H9 (cell line): ENCODE data around the gene CCL17. TPM values are rescaled to one million over a fixed set of nuclear protein-coding genes. Genes with fewer than 3 reads are reported as not detected.

Experiments
- DNase-seq: peaks from one replicate; pipeline ENCODE4 v3.0.0-alpha.2; 2017
- H2AFZ ChIP-seq: one replicate; pipeline ENCODE4 v1.6.1; 2013; ENCODE audit warnings: mild to moderate bottlenecking, low read length, control low read depth, moderate library complexity
- H2AK5ac ChIP-seq: 2 replicates; pipeline ENCODE4 v1.6.1; 2013; ENCODE audit warnings: low read length, control low read depth, mixed read lengths; ENCODE audit not compliant: insufficient read length
- H2BK120ac ChIP-seq: one replicate; pipeline ENCODE4 v1.6.1; 2013; ENCODE audit warnings: low read depth, mild to moderate bottlenecking, low read length, control low read depth, inconsistent platforms; ENCODE audit not compliant: poor library complexity, severe bottlenecking
- H2BK12ac ChIP-seq: 2 replicates; pipeline ENCODE4 v1.6.1; 2013; ENCODE audit warnings: low read length, control low read depth, mixed read lengths, low read depth; ENCODE audit not compliant: insufficient read length
- H2BK15ac ChIP-seq: 2 replicates; pipeline ENCODE4 v1.6.1; 2013; ENCODE audit warnings: low read depth, low read length, control low read depth
- H2BK20ac ChIP-seq: one replicate; pipeline ENCODE4 v1.6.1; 2013; ENCODE audit warnings: low read depth, mild to moderate bottlenecking, low read length, control low read depth, inconsistent platforms; ENCODE audit not compliant: poor library complexity, severe bottlenecking
- H2BK5ac ChIP-seq: 2 replicates; pipeline ENCODE4 v1.6.1; 2013; ENCODE audit warnings: low read length, control low read depth, mixed read lengths; ENCODE audit not compliant: insufficient read length
- H3K14ac ChIP-seq: 2 replicates; pipeline ENCODE4 v1.6.1; 2013; ENCODE audit warnings: low read length, control low read depth; ENCODE audit not compliant: insufficient read depth
- H3K18ac ChIP-seq: 2 replicates; pipeline ENCODE4 v1.6.1; 2013; ENCODE audit warnings: low read depth, mild to moderate bottlenecking, mixed read lengths, low read length, control low read depth; ENCODE audit not compliant: insufficient read length
- H3K23ac ChIP-seq: 2 replicates; pipeline ENCODE4 v1.6.1; 2013; ENCODE audit warnings: low read length, control low read depth, mixed read lengths, low read depth; ENCODE audit not compliant: insufficient read length
- H3K23me2 ChIP-seq: 2 replicates; pipeline ENCODE4 v1.6.1; 2013; ENCODE audit warnings: low read depth, mild to moderate bottlenecking, mixed read lengths, low read length, control low read depth; ENCODE audit not compliant: insufficient read length, poor library complexity, severe bottlenecking
- H3K27ac ChIP-seq: 2 replicates; pipeline ENCODE4 v1.5.1; 2013; ENCODE audit warnings: low read length, control low read depth, mixed read lengths, low read depth; ENCODE audit not compliant: insufficient read length
- H3K27me3 ChIP-seq: 2 replicates; pipeline ENCODE4 v1.6.1; 2013; ENCODE audit warnings: low read length, control low read depth, inconsistent platforms; ENCODE audit not compliant: insufficient read depth
- H3K4ac ChIP-seq: 2 replicates; pipeline ENCODE4 v1.6.1; 2013; ENCODE audit warnings: low read depth, mild to moderate bottlenecking, control low read depth, inconsistent platforms, low read length, moderate library complexity
- H3K4me1 ChIP-seq: 2 replicates; pipeline ENCODE4 v1.6.1; 2013; ENCODE audit warnings: low read length, control low read depth, inconsistent platforms; ENCODE audit not compliant: insufficient read depth
- H3K4me2 ChIP-seq: 2 replicates; pipeline ENCODE4 v1.6.1; 2013; ENCODE audit warnings: low read length, control low read depth, mixed read lengths; ENCODE audit not compliant: insufficient read length, insufficient read depth
- H3K56ac ChIP-seq: 2 replicates; pipeline ENCODE4 v1.6.1; 2013; ENCODE audit warnings: low read depth, mild to moderate bottlenecking, mixed read lengths, low read length, control low read depth; ENCODE audit not compliant: insufficient read length
- H3K79me1 ChIP-seq: 2 replicates; pipeline ENCODE4 v1.6.1; 2013; ENCODE audit warnings: low read depth, mild to moderate bottlenecking, moderate library complexity, low read length, control low read depth, inconsistent platforms; ENCODE audit not compliant: insufficient read depth, poor library complexity, severe bottlenecking
- H3K79me2 ChIP-seq: 2 replicates; pipeline ENCODE4 v1.6.1; 2013; ENCODE audit warnings: low read length, control low read depth, inconsistent platforms; ENCODE audit not compliant: insufficient read depth
- H3K9ac ChIP-seq: 2 replicates; pipeline ENCODE4 v1.6.1; 2013; ENCODE audit warnings: low read length, control low read depth, mixed read lengths; ENCODE audit not compliant: insufficient read length; ENCODE audit errors: extremely low read depth
- H3K9me3 ChIP-seq: one replicate; pipeline ENCODE4 v1.6.1; 2013; ENCODE audit warnings: low read depth, low read length, inconsistent platforms; ENCODE audit not compliant: control insufficient read depth
- H3T11ph ChIP-seq: one replicate; pipeline ENCODE4 v1.6.1; 2013; ENCODE audit warnings: mild to moderate bottlenecking, low read length, control low read depth, inconsistent platforms
- H4K20me1 ChIP-seq: one replicate; pipeline ENCODE4 v1.6.1; 2013; ENCODE audit not compliant: control insufficient read depth, insufficient read length, insufficient read depth
- H4K5ac ChIP-seq: 2 replicates; pipeline ENCODE4 v1.6.1; 2013; ENCODE audit warnings: low read depth, mild to moderate bottlenecking, mixed read lengths, low read length, control low read depth; ENCODE audit not compliant: insufficient read length
- H4K8ac ChIP-seq: replicated peaks from 2 replicates; pipeline ENCODE4 v1.6.1; 2013; ENCODE audit warnings: low read length, control low read depth, mixed read lengths, low read depth; ENCODE audit not compliant: insufficient read length
- H4K91ac ChIP-seq: 2 replicates; pipeline ENCODE4 v1.6.1; 2013; ENCODE audit warnings: low read depth, mild to moderate bottlenecking, moderate library complexity, mixed read lengths, low read length, control low read depth; ENCODE audit not compliant: insufficient read length
- H3K27ac Mint-ChIP-seq, 3 experiments: 2 replicates in 2 of 3; 3 replicates in 1 of 3; pipeline ENCODE4 v1.8.0; 2020 to 2021; ENCODE audit warnings: mixed read lengths in 3 of 3, mild to moderate bottlenecking in 1 of 3, moderate library complexity in 1 of 3
- H3K27me3 Mint-ChIP-seq: 2 replicates; pipeline ENCODE4 v1.8.0; 2021; ENCODE audit warnings: low read depth, mild to moderate bottlenecking, moderate library complexity, mixed read lengths
- H3K36me3 Mint-ChIP-seq, 3 experiments: 2 replicates in 2 of 3; 3 replicates in 1 of 3; pipeline ENCODE4 v1.8.0; 2020 to 2021; ENCODE audit warnings: low read depth in 3 of 3, mixed read lengths in 3 of 3; ENCODE audit not compliant: insufficient read depth in 1 of 3
- H3K4me1 Mint-ChIP-seq, 2 experiments: 2 replicates each; pipeline ENCODE4 v1.8.0; 2020; ENCODE audit warnings: mixed read lengths in 2 of 2
- H3K4me3 Mint-ChIP-seq, 2 experiments: 2 replicates in 1 of 2; 3 replicates in 1 of 2; pipeline ENCODE4 v1.8.0; 2020 to 2021; ENCODE audit warnings: mild to moderate bottlenecking in 2 of 2, mixed read lengths in 2 of 2, moderate library complexity in 1 of 2
- H3K9me3 Mint-ChIP-seq, 2 experiments: 2 replicates in 1 of 2; 3 replicates in 1 of 2; pipeline ENCODE4 v1.8.0; 2020; ENCODE audit warnings: mild to moderate bottlenecking in 2 of 2, mixed read lengths in 2 of 2, moderate library complexity in 1 of 2
- WGBS: extraction: QIAGEN DNeasy Blood & Tissue Kit; methylation state at CpG from one replicate; pipeline ENCODE4 v1.1.7; 2013; ENCODE audit warnings: missing lambda C conversion rate, low lambda C conversion rate, mixed read lengths; ENCODE audit not compliant: insufficient read length; ENCODE audit errors: extremely low coverage; 5-methylcytosine and 5-hydroxymethylcytosine counted together
- total RNA-seq: library from RNA; stranded (reverse); gene quantifications from 2 replicates; pipeline ENCODE4 v1.2.1, GENCODE V29; 2021
- TF ChIP-seq, protein P1 (sequence below): fragments of 200-600 bp; sonication (generic); conservative IDR thresholded peaks from 3 replicates; pipeline ENCODE4 v1.8.0; 2021; ENCODE audit warnings: antibody characterized with exemption, mild to moderate bottlenecking

The CCL17 gene
- total RNA-seq, 1 experiment from 2014 or later: not detected

DNA sequence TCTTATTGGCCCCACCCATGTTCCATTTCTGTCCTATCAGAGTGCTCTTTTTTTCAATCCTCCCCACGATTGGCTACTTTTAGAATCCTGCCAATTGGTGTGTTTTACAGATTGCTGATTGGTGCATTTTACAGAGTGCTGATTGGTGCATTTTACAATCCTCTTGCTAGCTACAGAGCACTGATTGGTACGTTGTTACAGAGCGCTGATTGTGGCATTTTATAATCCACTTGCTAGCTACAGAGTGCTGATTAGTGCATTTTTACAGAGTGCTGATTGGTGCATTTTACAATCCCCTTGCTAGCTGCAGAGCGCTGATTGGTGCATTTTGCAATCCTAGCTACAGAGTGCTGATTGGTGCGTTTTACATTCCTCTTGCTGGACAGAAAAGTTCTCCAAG is 9.5 kb upstream of the CCL17 start:
- H3K27ac ChIP-seq: no peak overlapping the region

More for the DNA sequence above, 9.5 kb upstream of the CCL17 start:
- TF ChIP-seq, protein P1, sequence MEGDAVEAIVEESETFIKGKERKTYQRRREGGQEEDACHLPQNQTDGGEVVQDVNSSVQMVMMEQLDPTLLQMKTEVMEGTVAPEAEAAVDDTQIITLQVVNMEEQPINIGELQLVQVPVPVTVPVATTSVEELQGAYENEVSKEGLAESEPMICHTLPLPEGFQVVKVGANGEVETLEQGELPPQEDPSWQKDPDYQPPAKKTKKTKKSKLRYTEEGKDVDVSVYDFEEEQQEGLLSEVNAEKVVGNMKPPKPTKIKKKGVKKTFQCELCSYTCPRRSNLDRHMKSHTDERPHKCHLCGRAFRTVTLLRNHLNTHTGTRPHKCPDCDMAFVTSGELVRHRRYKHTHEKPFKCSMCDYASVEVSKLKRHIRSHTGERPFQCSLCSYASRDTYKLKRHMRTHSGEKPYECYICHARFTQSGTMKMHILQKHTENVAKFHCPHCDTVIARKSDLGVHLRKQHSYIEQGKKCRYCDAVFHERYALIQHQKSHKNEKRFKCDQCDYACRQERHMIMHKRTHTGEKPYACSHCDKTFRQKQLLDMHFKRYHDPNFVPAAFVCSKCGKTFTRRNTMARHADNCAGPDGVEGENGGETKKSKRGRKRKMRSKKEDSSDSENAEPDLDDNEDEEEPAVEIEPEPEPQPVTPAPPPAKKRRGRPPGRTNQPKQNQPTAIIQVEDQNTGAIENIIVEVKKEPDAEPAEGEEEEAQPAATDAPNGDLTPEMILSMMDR: no peak
- Histone ChIP-seq H4K8ac (no peak overlapping the region), H3K18ac (no peak overlapping the region), H3K23ac (no peak overlapping the region), H3T11ph (no peak overlapping the region), H3K14ac (no peak overlapping the region), H4K20me1 (peaks cover 2% of the 10 kb centered on the region), H3K9me3 (no peaks in the 10 kb centered on the region), H3K79me2 (no peaks in the 10 kb centered on the region), H3K23me2 (no peaks in the 10 kb centered on the region), H3K4me2 (no peak overlapping the region), H4K5ac (no peak overlapping the region), H4K91ac (no peak overlapping the region), H3K4me1 (no peaks in the 10 kb centered on the region), H3K9ac (no peak overlapping the region), H2BK12ac (no peak overlapping the region), H3K27me3 (no peaks in the 10 kb centered on the region), H2BK15ac (no peak overlapping the region), H2AFZ (no peak overlapping the region), H2BK20ac (no peak overlapping the region), H3K4ac (no peak overlapping the region), H2BK5ac (no peak overlapping the region), H3K56ac (no peak overlapping the region), H2BK120ac (no peak overlapping the region), H2AK5ac (no peak overlapping the region), H3K79me1 (no peaks in the 10 kb centered on the region)
- Mint-ChIP-seq H3K9me3 (peaks cover 0 to 2% of the 10 kb centered on the region in 2 experiments; a peak in 1 of 5 replicates), H3K4me1 (no peaks in the 10 kb centered on the region), H3K4me3 (no peak overlapping the region), H3K27me3 (peaks cover 9% of the 10 kb centered on the region), H3K27ac (no peak overlapping the region), H3K36me3 (no peaks in the 10 kb centered on the region)
- WGBS: no CpG with 5 or more reads among the region's 5 CpGs
- DNase-seq: no peak
